Measurements from ENCODE around the gene EFHD2.

- TF ChIP-seq POLR2A (IDR thresholded peaks at IDR 0.05) = no peak
- TF ChIP-seq, protein P1, sequence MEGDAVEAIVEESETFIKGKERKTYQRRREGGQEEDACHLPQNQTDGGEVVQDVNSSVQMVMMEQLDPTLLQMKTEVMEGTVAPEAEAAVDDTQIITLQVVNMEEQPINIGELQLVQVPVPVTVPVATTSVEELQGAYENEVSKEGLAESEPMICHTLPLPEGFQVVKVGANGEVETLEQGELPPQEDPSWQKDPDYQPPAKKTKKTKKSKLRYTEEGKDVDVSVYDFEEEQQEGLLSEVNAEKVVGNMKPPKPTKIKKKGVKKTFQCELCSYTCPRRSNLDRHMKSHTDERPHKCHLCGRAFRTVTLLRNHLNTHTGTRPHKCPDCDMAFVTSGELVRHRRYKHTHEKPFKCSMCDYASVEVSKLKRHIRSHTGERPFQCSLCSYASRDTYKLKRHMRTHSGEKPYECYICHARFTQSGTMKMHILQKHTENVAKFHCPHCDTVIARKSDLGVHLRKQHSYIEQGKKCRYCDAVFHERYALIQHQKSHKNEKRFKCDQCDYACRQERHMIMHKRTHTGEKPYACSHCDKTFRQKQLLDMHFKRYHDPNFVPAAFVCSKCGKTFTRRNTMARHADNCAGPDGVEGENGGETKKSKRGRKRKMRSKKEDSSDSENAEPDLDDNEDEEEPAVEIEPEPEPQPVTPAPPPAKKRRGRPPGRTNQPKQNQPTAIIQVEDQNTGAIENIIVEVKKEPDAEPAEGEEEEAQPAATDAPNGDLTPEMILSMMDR (IDR thresholded peaks at IDR 0.05) = no peak
Observed at GRCh38 chr1:15378729-15379128, 31.0 kb upstream of the EFHD2 start.
